Measurements from ENCODE around the gene DPH6. TPM values are rescaled to one million over a fixed set of nuclear protein-coding genes. Genes with fewer than 3 reads are reported as not detected.

DPH6 gene
- total RNA-seq, 3 donors from 2014 or later (not counting 1 experiment from before 2014, with no cell fraction given): 10.8 to 13.3 (median 13.1) TPM

DNA sequence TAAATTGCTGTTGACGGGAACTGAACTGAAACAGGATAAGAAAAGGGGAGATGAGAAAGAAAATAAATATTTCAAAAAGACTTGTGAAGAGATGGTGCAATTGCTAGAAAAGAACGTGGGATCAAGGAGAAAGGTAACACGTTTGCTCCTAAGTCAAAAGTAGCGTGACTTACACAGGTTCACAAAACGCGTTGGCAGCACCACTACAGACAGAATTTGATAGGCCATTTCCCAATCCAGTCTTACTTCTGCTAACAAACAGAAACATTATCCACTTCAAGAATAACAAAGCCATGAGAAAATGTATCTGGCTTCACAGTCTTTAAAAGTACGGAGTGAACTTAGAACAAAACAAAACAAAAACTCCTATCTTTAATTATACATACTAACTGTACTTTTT lies 75.5 kb downstream of the DPH6 start:
- DNase-seq: no peak
- TF ChIP-seq CTCF (IDR thresholded peaks at IDR 0.05): no peak
- no peak for ATAC-seq
- H3K27me3 Mint-ChIP-seq (ENCODE audit: low read depth in 2 of 2): no peaks in the 10 kb centered on the region
- H3K27ac ChIP-seq (ENCODE audit: low read length): no peak overlapping the region
- H3K36me3 ChIP-seq (ENCODE audit: control insufficient read depth, insufficient read depth, low read length): no peaks in the 10 kb centered on the region
- H3K36me3 Mint-ChIP-seq: no peaks in the 10 kb centered on the region
- H3K4me3 ChIP-seq (ENCODE audit: low read length): no peak overlapping the region
- no peaks in the 10 kb centered on the region for H3K9me3 ChIP-seq (ENCODE audit: control insufficient read depth, insufficient read depth, low read length)
- no peaks in the 10 kb centered on the region for H3K27me3 ChIP-seq (ENCODE audit: control insufficient read depth, insufficient read depth, low read length)
- H3K4me3 Mint-ChIP-seq: no peak overlapping the region
- WGBS (ENCODE audit: insufficient coverage): 96% methylated on average over 7 of the region's 7 CpGs
- H3K27ac Mint-ChIP-seq: no peak overlapping the region
- intact Hi-C loops (cut with micrococcal nuclease): no loop called here
- H3K9me3 Mint-ChIP-seq: no peaks in the 10 kb centered on the region
- H3K4me1 Mint-ChIP-seq: no peaks in the 10 kb centered on the region
- no peaks in the 10 kb centered on the region for H3K4me1 ChIP-seq (ENCODE audit: control insufficient read depth, insufficient read depth, low read length)

DNA sequence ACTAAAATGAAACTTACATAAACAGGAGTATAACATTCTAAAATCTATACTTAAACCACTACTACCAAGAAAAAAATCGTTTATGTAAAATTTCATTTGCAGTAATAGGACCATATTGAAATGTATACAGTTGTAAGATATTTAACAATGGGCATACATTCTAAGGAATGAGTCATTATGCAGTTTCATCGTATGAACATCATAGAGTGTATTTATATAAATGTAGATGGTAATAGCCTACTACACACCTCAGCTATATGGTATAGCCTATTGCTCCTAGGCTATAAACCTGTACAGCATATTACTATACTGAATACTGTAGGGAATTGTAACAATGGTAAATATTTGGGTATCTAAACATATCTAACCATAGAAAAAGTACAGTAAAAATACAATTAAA lies 79.5 kb downstream of the DPH6 start:
- ATAC-seq: no peak
- H3K4me3 ChIP-seq (ENCODE audit: low read length): no peak overlapping the region
- no peaks in the 10 kb centered on the region for H3K9me3 Mint-ChIP-seq
- no peaks in the 10 kb centered on the region for H3K27me3 ChIP-seq (ENCODE audit: control insufficient read depth, insufficient read depth, low read length)
- no peak overlapping the region for H3K4me3 Mint-ChIP-seq
- WGBS (ENCODE audit: insufficient coverage): no CpG with 5 or more reads among the region's 2 CpGs
- H3K27ac Mint-ChIP-seq: no peak overlapping the region
- intact Hi-C loops (cut with micrococcal nuclease): no loop called here
- no peak for DNase-seq
- H3K27me3 Mint-ChIP-seq (ENCODE audit: low read depth in 2 of 2): no peaks in the 10 kb centered on the region
- no peaks in the 10 kb centered on the region for H3K36me3 ChIP-seq (ENCODE audit: control insufficient read depth, insufficient read depth, low read length)
- H3K4me1 Mint-ChIP-seq: peaks cover 0 to 5% of the 10 kb centered on the region in 2 donors
- H3K36me3 Mint-ChIP-seq: no peaks in the 10 kb centered on the region
- no peaks in the 10 kb centered on the region for H3K4me1 ChIP-seq (ENCODE audit: control insufficient read depth, insufficient read depth, low read length)
- H3K9me3 ChIP-seq (ENCODE audit: control insufficient read depth, insufficient read depth, low read length): no peaks in the 10 kb centered on the region
- no peak overlapping the region for H3K27ac ChIP-seq (ENCODE audit: low read length)
- TF ChIP-seq CTCF (IDR thresholded peaks at IDR 0.05): no peak

DNA sequence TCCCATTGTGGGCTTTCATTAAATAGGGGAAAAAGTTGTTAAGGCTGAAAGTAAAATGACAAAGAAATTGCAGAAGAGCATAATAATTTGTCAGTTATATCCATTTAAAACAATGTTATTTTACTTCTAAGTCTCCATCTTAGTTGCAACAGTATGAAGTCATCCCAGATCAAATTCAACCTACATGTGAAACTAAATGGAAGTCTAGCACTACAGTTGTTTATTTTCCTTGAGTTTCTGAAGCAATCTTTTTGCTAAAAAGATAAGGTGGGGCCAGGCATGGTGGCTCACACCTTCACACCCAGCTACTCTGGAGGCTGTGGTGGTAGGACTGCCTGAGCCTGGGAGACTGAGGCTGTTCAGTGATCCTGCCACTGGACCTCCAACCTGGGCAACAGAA lies 80.2 kb downstream of the DPH6 start:
- Mint-ChIP-seq H3K4me3 (no peak overlapping the region), H3K27ac (no peak overlapping the region), H3K4me1 (peaks cover 0 to 5% of the 10 kb centered on the region in 2 donors)

More for the DNA sequence above, 80.2 kb downstream of the DPH6 start:
- ATAC-seq: no peak
- no peaks in the 10 kb centered on the region for H3K4me1 ChIP-seq (ENCODE audit: control insufficient read depth, insufficient read depth, low read length)
- Mint-ChIP-seq H3K9me3 (no peaks in the 10 kb centered on the region), H3K27me3 (ENCODE audit: low read depth in 2 of 2) (no peaks in the 10 kb centered on the region), H3K36me3 (no peaks in the 10 kb centered on the region)
- intact Hi-C loops (cut with micrococcal nuclease): no loop called here
- DNase-seq: no peak
- TF ChIP-seq CTCF (IDR thresholded peaks at IDR 0.05): no peak
- H3K27me3 ChIP-seq (ENCODE audit: control insufficient read depth, insufficient read depth, low read length): no peaks in the 10 kb centered on the region
- no peaks in the 10 kb centered on the region for H3K9me3 ChIP-seq (ENCODE audit: control insufficient read depth, insufficient read depth, low read length)
- no peak overlapping the region for H3K27ac ChIP-seq (ENCODE audit: low read length)
- H3K36me3 ChIP-seq (ENCODE audit: control insufficient read depth, insufficient read depth, low read length): no peaks in the 10 kb centered on the region
- H3K4me3 ChIP-seq (ENCODE audit: low read length): no peak overlapping the region
